ENCODE data around the gene FHOD1.

The FHOD1 gene

DNA sequence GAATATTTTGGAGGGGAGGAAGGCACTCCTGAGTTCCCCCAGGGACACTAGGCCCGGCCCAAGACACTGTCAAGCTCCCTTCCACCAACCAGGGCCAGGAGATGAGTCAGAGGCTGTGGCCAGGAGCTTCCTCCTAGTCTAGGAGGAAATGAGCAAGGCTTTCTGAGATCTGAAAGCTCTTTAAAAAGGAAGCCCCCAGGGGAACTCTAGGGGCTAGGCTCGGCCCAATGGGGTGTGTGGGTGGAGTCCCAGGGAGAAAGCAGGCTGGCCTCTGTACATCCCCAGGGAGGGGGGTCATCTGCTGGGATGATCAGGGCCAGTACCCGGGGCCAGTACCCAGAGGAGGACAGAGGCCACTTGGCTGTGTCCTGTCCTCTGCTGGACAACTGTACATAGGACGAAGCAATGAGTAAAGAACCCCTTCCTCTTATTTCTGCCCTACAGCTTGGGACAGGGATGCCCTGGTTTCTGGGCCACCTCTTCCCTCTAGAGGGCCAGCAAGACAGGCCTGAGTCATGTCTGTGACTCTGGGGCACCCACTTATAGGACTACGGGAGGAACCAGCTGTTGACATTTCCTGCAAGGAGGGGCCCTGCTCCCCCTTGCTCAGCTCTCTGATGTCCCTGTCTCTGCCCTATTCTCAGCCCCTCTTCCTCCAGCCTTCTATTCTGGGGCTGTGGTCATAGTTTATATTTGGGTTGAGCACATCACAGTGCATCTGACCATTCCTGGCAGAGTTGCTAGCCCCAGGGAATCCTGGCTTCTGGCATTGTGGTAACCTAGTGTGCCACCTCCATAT lies 2.7 kb downstream of the FHOD1 start:
- H3K36me3 ChIP-seq = peaks cover 24% of the 10 kb centered on the region

DNA sequence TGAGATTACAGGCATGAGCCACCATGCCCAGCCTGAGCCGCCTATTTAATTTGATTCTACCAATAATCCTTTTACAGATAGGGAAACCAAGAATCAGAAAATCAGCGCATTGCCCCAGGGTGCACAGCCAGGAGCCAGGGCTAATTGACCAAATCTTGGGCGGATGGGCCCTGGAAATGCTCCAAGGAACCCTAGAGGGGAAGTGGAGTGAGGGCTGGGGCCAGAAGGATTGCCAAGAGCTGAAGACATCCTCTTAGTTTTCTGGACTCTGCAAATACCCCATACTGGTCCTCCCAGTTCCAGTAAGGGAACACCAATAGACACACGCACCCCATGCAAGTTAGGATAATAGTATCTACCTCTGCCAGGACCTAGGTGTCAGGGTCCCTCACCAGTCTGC lies 3.8 kb downstream of the FHOD1 start:
- Histone ChIP-seq H3K9me3 (no peaks in the 10 kb centered on the region), H3K27ac (peak overlapping the region; percentile 84), H3K4me3 (peak overlapping the region; percentile 92), H3K9ac (peak overlapping the region; percentile 84), H3K4me1 (peaks cover 62% of the 10 kb centered on the region), H3K4me2 (peak overlapping the region; percentile 100), H4K20me1 (peaks cover 74% of the 10 kb centered on the region), H3K27me3 (peaks cover 4% of the 10 kb centered on the region; the same call in 1 of the 2 replicates), H3K36me3 (peaks cover 35% of the 10 kb centered on the region)
- no peak for TF ChIP-seq Cebpa-rat (IDR thresholded peaks at IDR 0.05)

More for the DNA sequence above, 2.7 kb downstream of the FHOD1 start:
- Histone ChIP-seq H3K9me3 (no peaks in the 10 kb centered on the region), H3K9ac (peak overlapping the region; percentile 84), H3K4me3 (peak overlapping the region; percentile 92), H3K27me3 (peaks cover 15% of the 10 kb centered on the region), H3K4me2 (peak overlapping the region; percentile 100), H3K4me1 (peaks cover 73% of the 10 kb centered on the region), H4K20me1 (peaks cover 63% of the 10 kb centered on the region), H3K27ac (peak overlapping the region; percentile 84)
- no peak for TF ChIP-seq Cebpa-rat (IDR thresholded peaks at IDR 0.05)

GRCh38 chr16:67242138-67242730 lies 5.0 kb downstream of the FHOD1 start:
- Histone ChIP-seq H3K4me2 (peak overlapping the region; percentile 100), H3K27ac (peak overlapping the region; percentile 62), H3K9ac (peak overlapping the region; percentile 41; the same call in 1 of the 2 replicates), H3K27me3 (no peaks in the 10 kb centered on the region), H3K9me3 (no peaks in the 10 kb centered on the region), H3K4me1 (peaks cover 53% of the 10 kb centered on the region), H3K4me3 (no peak overlapping the region), H3K36me3 (peaks cover 48% of the 10 kb centered on the region), H4K20me1 (peaks cover 86% of the 10 kb centered on the region)
- TF ChIP-seq Cebpa-rat (IDR thresholded peaks at IDR 0.05) = no peak

DNA sequence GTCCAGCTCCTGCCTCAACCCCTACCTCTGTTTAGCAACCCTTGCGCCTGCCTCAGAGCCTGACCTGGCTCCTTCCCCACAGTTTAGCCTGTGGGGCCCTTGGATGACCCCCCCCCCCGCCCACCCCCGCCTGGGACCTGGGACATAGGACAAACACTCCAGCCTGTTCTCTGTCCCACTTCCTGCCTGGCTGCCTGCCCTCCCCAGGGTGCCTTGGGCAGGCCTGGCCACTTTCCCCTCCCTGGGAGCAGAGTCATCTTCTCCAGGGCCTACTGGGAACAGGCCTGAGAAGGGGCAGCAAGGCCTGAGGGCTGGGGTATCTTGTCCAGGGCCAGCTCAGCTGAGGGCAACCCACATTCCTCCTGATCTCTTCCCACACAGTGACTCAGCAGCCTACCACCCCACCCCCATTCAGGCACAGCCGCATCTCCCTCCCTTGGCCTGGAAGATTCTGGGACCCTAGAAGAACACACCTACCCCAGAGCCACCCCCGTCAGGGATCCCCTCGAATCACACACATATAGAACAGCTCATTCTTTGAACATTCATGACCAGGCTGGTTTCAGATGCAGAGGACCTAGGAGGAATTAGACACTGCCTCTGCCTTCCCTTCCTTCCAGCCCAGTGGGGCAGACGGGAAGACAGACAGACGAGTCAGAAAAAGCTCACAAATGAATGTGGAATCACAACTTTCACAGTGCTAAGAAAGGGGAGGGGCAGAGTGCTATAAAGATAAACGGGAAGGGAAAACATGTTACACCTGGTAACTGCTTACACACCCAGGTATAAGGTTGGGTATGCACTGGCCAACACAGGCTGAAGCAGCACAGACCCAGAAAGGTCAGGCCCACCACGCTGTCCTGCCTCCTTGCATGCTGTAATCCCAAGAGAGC lies 6.0 kb downstream of the FHOD1 start:
- no peak overlapping the region for H3K4me3 ChIP-seq
- H3K4me2 ChIP-seq = peak overlapping the region; percentile 100
- H4K20me1 ChIP-seq = peaks cover 87% of the 10 kb centered on the region
- peaks cover 54% of the 10 kb centered on the region for H3K4me1 ChIP-seq
- no peaks in the 10 kb centered on the region for H3K27me3 ChIP-seq
- 0 out of 2 replicates have a peak overlapping the region, but pooled peaks have one; percentile 41 for H3K9ac ChIP-seq
- TF ChIP-seq Cebpa-rat (IDR thresholded peaks at IDR 0.05) = no peak
- peaks cover 55% of the 10 kb centered on the region for H3K36me3 ChIP-seq
- H3K9me3 ChIP-seq = no peaks in the 10 kb centered on the region
- H3K27ac ChIP-seq = peak overlapping the region; percentile 49; the same call in 1 of the 2 replicates

- peaks cover 63% of the 10 kb centered on the region for H3K36me3 ChIP-seq
- H3K27me3 ChIP-seq = no peaks in the 10 kb centered on the region
- peaks cover 80% of the 10 kb centered on the region for H4K20me1 ChIP-seq
- no peaks in the 10 kb centered on the region for H3K9me3 ChIP-seq
- H3K4me1 ChIP-seq = peaks cover 55% of the 10 kb centered on the region
- no peak overlapping the region; the same call in 1 of the 2 replicates for H3K27ac ChIP-seq
- no peak overlapping the region for H3K9ac ChIP-seq
- no peak for TF ChIP-seq Cebpa-rat (IDR thresholded peaks at IDR 0.05)
- no peak overlapping the region for H3K4me3 ChIP-seq
- no peak overlapping the region for H3K4me2 ChIP-seq
Measured at GRCh38 chr16:67240506-67240905, 6.8 kb downstream of the FHOD1 start.

- H3K36me3 ChIP-seq = peaks cover 79% of the 10 kb centered on the region
- no peak for TF ChIP-seq Cebpa-rat (IDR thresholded peaks at IDR 0.05)
- H3K4me1 ChIP-seq = peaks cover 54% of the 10 kb centered on the region
Measured at GRCh38 chr16:67238806-67239470, 8.3 kb downstream of the FHOD1 start.

DNA sequence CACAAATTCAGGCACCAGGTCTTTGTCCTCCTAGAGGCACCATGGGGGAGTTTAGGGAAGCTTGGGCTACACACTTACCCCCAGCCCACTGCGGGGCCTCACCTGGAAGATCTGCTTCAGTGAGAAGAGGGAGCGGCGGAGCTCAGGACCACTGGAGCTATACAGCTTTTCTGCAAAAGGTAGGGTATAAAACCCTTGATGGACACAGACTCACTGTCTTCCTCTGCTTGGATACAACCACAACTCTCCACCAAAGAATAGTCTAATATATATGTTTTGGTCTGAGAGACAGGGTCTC lies 9.1 kb downstream of the FHOD1 start:
- no peak for TF ChIP-seq Cebpa-rat (IDR thresholded peaks at IDR 0.05)
- H3K36me3 ChIP-seq = peaks cover 85% of the 10 kb centered on the region
- H3K4me3 ChIP-seq = no peak overlapping the region
- no peaks in the 10 kb centered on the region for H3K9me3 ChIP-seq
- no peaks in the 10 kb centered on the region for H3K27me3 ChIP-seq
- peaks cover 59% of the 10 kb centered on the region for H4K20me1 ChIP-seq
- peaks cover 46% of the 10 kb centered on the region for H3K4me1 ChIP-seq
- H3K4me2 ChIP-seq = no peak overlapping the region
- H3K27ac ChIP-seq = no peak overlapping the region
- H3K9ac ChIP-seq = no peak overlapping the region

More at GRCh38 chr16:67238806-67239470, 8.3 kb downstream of the FHOD1 start:
- Histone ChIP-seq H3K27me3 (no peaks in the 10 kb centered on the region), H3K27ac (no peak overlapping the region; the same call in 1 of the 2 replicates), H3K4me2 (no peak overlapping the region), H3K9me3 (no peaks in the 10 kb centered on the region), H4K20me1 (peaks cover 66% of the 10 kb centered on the region), H3K4me3 (no peak overlapping the region), H3K9ac (no peak overlapping the region)

- Histone ChIP-seq H3K4me1 (peaks cover 41% of the 10 kb centered on the region), H3K27ac (no peak overlapping the region), H3K9ac (no peak overlapping the region), H3K4me3 (no peak overlapping the region), H3K36me3 (peaks cover 90% of the 10 kb centered on the region), H3K9me3 (no peaks in the 10 kb centered on the region), H4K20me1 (peaks cover 53% of the 10 kb centered on the region), H3K27me3 (no peaks in the 10 kb centered on the region), H3K4me2 (no peak overlapping the region)
- TF ChIP-seq Cebpa-rat (IDR thresholded peaks at IDR 0.05) = no peak
Measured at GRCh38 chr16:67237396-67238277, 9.6 kb downstream of the FHOD1 start.
